HG03575 (cell line): Measurements from ENCODE around the gene ENDOV.
"Not testable (repeated sequence)": the region's sequence is repeated elsewhere in the genome, so short reads cannot be mapped to it uniquely, and the experiment has no call there.

Experiments used
- ATAC-seq: cut with Tn5 transposase; IDR thresholded peaks from one replicate; pipeline ENCODE4 v1.9.1; 2021; ENCODE audit not compliant: unreplicated experiment, insufficient number of reproducible peaks, low FRiP score; ENCODE audit errors: extremely low read depth

ENDOV gene

GRCh38 chr17:80410441-80411087 is 4.4 kb upstream of the ENDOV start:
- not testable (repeated sequence) for ATAC-seq

GRCh38 chr17:80413771-80414507 is 1.0 kb upstream of the ENDOV start:
- no peak for ATAC-seq

DNA sequence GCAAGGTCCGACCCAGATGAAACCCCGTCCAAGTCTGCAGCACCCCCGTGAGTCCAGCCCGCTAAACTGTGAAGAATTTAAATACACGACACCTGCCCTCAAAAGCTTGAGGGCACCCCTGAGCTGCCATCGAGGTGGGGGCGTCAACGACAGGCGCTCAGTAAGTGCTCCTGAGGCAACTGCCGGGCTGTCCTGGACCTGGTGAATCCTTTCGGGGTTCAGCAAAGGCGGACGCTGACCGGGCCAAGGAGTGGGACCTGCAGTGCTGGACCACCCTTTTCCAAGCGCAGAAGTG is 512 bp upstream of the ENDOV start:
- no peak for ATAC-seq

DNA sequence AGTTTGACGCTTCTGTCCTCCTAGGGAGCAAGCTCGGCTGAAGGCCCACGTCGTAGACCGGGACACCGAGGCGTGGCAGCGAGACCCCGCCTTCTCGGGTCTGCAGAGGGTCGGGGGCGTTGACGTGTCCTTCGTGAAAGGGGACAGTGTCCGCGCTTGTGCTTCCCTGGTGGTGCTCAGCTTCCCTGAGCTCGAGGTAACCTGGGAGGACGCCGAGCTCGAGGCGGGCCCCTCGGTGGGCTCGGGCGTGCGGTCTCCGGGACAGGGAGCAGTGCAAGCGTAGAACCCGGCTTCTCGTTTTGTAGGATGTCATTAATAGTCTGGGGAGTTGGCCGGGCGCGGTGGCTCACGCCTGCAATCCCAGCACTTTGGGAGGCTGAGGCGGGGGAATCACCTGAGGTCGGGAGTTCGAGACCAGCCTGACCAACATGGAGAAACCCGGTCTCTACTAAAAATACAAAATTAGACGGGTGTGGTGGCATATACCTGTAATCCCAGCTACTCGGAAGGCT is 715 bp downstream of the ENDOV start:
- no peak for ATAC-seq

- no peak for ATAC-seq
These were observed 1.4 kb downstream of the ENDOV start for GRCh38 chr17:80416260-80416939.

GRCh38 chr17:80416940-80417293 is 1.9 kb downstream of the ENDOV start:
- ATAC-seq = no peak

DNA sequence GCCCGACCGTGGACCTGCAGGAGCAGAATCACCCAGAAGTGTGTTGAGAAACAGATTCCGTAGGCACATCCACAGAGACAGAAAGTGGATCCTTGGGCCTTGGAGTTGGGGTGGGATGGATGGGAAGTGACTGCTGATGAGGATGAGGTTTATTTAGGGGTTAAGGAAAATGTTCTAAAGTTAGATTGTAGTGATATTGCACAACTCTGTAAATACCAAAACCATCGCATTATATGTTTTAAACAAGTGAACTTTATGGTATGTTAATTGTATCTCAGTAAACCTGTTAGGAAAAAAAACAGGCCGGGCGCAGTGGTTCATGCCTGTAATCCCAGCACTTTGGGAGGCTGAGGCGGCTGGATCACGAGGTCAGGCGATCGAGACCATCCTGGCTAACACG is 3.6 kb downstream of the ENDOV start:
- ATAC-seq = no peak

- no peak for ATAC-seq
These were observed 4.3 kb downstream of the ENDOV start for GRCh38 chr17:80419255-80419654.

- ATAC-seq = no peak
These were observed 6.6 kb downstream of the ENDOV start for GRCh38 chr17:80421381-80422090.

DNA sequence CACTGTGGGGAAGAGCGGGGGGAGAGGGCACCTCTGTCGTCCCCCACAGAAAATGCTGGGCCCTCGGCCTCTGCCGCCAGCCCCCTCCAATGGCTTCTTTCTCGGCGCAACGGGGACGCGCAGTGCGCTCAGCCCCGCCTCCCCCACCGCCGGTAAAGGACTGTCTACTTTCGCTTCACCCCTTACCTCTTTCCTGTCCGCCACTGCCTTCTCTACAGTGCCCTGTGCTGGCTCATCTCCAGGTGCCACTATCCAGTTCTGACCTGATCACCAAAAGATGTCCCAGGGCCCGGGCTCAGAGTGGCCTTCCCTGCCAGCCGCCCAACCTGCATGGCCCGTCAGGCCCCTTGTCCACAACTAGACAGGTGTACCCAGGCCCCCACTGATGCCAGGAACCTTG is 7.3 kb downstream of the ENDOV start:
- no peak for ATAC-seq

GRCh38 chr17:80422981-80423380 is 8.0 kb downstream of the ENDOV start:
- ATAC-seq = no peak

- ATAC-seq = no peak
These were observed 8.7 kb downstream of the ENDOV start for GRCh38 chr17:80423536-80424225.

GRCh38 chr17:80424261-80424660 is 9.3 kb downstream of the ENDOV start:
- no peak for ATAC-seq

DNA sequence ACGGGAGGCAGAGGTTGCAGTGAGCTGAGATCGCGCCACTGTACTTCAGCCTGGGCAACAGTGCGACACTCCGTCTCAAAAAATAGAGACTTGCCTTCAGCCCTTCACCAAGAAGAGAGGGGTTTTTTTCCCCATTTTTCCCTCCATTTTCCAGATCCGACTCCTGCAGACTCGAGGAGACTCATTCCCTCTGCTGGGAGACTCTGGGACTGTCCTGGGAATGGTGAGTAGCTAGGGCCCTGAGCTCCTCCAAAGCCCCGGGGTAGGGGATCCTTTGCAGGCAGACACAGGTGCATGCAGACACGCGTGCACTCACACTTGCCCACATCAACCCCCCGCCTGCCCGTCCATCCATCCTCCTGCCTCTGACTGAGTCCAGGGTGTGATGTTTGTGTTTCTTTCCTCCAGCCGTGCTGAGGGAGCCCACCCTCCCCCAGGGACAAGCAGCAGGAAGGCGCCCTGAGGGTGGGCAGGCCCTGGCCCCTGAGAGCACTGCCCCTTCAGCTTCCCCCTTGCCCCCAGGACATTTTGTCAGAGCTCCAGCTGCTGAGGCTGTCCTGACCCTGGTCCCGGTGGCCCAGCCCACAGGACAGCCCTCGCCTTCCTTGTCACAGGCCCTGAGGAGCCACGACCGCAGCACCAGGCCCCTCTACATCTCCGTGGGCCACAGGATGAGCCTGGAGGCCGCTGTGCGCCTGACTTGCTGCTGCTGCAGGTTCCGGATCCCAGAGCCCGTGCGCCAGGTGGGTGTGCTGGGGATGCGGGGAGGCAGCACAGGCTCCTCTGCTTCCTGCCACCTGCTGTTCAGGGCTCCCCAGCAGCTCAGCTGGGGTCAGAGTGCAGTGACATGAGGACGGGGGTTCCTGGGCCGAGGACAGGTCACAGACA is 10.2 kb downstream of the ENDOV start:
- no peak for ATAC-seq

DNA sequence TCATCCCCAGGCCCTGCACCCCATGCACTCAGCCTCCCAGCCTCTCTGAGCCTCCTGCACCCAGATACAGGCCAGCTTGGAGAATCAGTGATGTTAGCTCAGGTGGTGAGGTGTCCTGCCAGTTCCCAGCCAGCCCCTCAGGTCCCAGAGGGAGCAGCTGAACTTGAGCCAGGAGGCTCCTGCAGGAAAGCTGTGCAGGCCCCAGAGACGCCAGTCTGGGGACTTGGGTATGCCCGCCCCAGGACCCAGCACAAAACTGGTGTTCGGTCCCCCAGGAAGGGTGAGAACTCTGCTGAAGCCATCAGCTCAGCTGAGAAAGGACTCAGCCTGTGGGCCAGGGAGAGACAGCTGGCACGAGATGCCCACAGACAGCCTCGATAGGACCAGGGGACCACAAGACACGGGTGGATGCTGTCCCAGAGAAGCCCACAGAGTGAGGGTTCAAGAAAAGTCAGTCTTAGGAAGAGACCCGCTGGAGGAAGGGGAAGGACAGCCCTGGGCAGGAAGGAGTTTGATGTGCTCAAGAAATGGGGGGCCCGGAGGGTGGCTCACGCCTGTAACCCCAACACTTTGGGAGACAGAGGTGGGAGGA is 11.0 kb downstream of the ENDOV start:
- ATAC-seq = no peak

- ATAC-seq = no peak
These were observed 11.8 kb downstream of the ENDOV start for GRCh38 chr17:80426671-80427326.
